ENCODE measurements around the gene USP27X. TPM values are rescaled to one million over a fixed set of nuclear protein-coding genes. Genes with fewer than 3 reads are reported as not detected.

USP27X gene
- 11.4 TPM for polyA plus RNA-seq (ENCODE audit: insufficient read length)
- long read RNA-seq, donor 1, transcript USP27X-201 (1 exons, 2,618 nt) = major isoform, 11 of 11 reads
- long read RNA-seq, donor 1, partial matches to known transcripts = 0 of 11 reads
- long read RNA-seq, donor 1, other reads (novel, unspliced or antisense) = 0 of 11 reads
- long read RNA-seq, donor 2, transcript USP27X-201 (1 exons, 2,618 nt) = major isoform, 12 of 12 reads
- long read RNA-seq, donor 2, partial matches to known transcripts = 0 of 12 reads
- long read RNA-seq, donor 2, other reads (novel, unspliced or antisense) = 0 of 12 reads
- long read RNA-seq, donor 3, transcript USP27X-201 (1 exons, 2,618 nt) = major isoform, 7 of 7 reads
- long read RNA-seq, donor 3, partial matches to known transcripts = 0 of 7 reads
- long read RNA-seq, donor 3, other reads (novel, unspliced or antisense) = 0 of 7 reads
- long read RNA-seq, donor 4, transcript USP27X-201 (1 exons, 2,618 nt) = major isoform, 5 of 5 reads
- long read RNA-seq, donor 4, partial matches to known transcripts = 0 of 5 reads
- long read RNA-seq, donor 4, other reads (novel, unspliced or antisense) = 0 of 5 reads
- long read RNA-seq, donor 5, transcript USP27X-201 (1 exons, 2,618 nt) = major isoform, 23 of 23 reads
- long read RNA-seq, donor 5, partial matches to known transcripts = 0 of 23 reads
- long read RNA-seq, donor 5, other reads (novel, unspliced or antisense) = 0 of 23 reads
- long read RNA-seq, donor 6, transcript USP27X-201 (1 exons, 2,618 nt) = major isoform, 15 of 15 reads
- long read RNA-seq, donor 6, partial matches to known transcripts = 0 of 15 reads
- long read RNA-seq, donor 6, other reads (novel, unspliced or antisense) = 0 of 15 reads
- long read RNA-seq, donor 7, transcript USP27X-201 (1 exons, 2,618 nt) = major isoform, 15 of 15 reads
- long read RNA-seq, donor 7, partial matches to known transcripts = 0 of 15 reads
- long read RNA-seq, donor 7, other reads (novel, unspliced or antisense) = 0 of 15 reads
- long read RNA-seq, donor 8, transcript USP27X-201 (1 exons, 2,618 nt) = major isoform, 6 of 6 reads
- long read RNA-seq, donor 8, partial matches to known transcripts = 0 of 6 reads
- long read RNA-seq, donor 8, other reads (novel, unspliced or antisense) = 0 of 6 reads

GRCh38 chrX:49878834-49879655 is at the start of gene USP27X:
USP27X (plus strand) TSS chrX:49879484; CDS start chrX:49880308, 824 bp downstream.
- peak; percentile 73 for DNase-seq

DNA sequence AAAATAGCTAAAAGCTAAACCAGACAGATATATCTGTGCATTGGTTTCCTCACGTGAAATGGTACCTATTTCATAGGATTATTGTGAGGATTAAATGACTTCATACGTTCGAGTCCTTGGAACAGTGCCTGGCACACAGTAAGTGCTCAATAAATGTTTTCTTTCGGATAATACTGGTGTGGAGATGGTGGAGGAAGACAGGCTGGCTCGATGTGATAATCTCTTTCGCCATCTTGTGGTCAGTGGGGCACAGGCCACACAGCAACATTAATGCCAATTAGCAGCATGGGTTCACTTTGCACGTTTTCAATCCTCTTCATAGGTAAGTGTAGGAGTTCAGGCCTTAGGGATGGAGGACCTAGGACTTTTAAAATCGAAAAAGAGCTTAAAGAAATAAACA is 40.9 kb upstream of the USP27X start:
- no peak for DNase-seq

- DNase-seq = peak; percentile 73
Measured at GRCh38 chrX:49840679-49841078, 38.6 kb upstream of the USP27X start.

DNA sequence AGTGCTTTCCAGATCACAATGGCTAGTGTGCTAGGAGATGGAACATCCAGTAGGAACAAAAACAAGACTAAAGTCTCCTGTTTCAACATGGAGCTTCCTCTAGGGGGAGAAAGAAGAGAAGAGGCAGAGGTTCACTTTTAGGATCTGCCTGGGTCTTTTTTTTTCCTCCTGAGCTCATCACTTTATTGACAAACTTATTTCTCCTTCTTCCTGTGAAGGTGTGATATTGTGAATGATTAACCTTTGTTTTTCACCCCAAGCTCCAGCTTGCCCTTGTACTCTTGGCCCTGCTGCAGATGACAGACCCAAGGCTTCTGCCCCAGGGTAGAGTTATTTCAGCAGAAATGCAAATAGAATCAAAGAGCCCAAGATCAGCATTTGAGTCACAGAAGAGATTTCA is 36.7 kb upstream of the USP27X start:
- DNase-seq = no peak

GRCh38 chrX:49844611-49845010 is 34.7 kb upstream of the USP27X start:
- DNase-seq = no peak

DNA sequence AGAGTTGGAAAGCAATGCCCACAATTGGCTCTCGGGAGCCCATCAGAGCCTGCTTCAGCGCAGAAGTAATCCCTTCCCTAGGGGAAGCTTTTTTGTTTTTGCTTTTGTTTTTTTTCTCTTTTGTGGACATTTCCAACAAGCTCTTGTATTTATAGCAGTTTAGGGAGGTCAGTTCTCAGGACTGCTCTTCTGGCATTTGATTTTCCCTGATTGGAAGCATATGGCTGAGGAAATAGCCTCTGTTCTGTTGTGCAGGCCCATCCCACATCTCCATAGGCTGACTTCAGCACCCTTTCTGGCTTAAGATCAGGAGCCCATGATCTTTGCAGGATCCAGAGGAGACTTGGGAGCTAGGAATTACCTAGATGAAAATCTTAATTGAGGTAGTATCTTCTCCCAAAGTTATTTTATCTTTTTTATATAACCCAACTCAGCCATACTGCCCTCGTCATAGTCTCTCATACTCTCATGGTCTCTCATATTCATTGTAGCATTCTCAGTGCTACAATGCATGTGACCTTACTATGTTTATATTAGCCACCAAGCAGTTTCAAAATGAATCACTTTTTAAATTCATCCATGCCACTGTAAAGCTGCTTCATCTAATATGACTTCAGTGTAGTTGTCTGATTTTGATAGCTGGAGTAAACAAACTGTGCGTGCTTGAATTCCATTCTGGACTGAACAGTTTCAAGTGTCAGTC is 33.4 kb upstream of the USP27X start:
- DNase-seq = no peak

DNA sequence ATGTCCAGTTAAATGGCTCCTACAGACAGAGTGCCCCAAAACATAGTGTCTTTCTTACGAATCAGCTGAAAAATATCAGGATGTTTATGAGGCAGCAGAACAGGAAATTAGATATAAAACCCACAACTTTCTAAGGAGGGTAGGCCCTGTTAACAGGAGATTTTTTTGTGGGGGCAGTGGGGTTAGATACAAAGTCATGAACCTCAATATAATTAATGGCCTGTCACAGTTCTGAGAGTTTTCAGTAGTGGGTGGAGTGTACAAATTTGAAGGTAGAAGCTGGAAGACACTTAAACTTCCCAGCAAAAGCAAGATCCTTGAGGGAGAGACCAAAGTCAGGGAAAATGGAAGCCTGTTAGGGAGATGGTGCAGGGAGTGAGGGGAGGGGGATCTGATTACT is 32.8 kb upstream of the USP27X start:
- DNase-seq = no peak

DNA sequence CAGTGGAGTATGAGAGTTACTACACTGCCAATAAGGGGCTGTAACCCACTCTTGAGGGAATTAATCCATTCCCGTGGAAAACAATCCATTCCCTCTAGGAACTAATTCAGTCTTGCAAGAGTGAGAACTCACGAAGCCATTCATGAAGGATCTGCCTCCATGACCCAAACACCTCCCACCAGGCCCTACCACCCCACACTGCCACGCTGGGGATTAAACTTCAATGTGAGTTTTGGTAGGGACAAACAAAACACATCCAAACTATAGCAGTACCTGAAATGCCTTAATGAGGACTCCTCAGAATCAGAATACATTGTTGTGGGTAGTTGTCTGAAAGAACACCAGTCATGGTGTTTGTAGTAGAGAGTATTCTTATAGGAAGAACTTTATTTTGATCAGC is 31.0 kb upstream of the USP27X start:
- DNase-seq = no peak

- no peak for DNase-seq
Measured at GRCh38 chrX:49850028-49850427, 29.3 kb upstream of the USP27X start.

DNA sequence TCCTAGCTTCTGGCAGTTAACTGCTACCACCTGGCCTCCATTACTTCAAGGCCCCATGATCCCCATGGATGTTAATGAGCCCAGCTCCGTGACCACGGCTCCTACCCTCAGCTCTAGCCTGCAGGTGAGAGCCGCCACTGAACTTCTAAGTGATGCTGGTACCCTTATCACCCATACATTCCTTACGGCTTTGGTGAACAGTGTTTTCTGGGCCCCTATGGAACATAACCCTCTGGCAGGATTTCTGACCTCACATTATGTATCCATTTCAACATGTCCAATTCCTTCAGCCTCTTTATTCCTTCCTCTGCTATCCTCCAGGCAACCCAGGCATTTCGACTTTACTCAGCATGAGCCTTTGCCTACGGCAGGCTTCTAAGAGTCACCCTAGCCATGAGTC is 25.6 kb upstream of the USP27X start:
- no peak for DNase-seq

DNA sequence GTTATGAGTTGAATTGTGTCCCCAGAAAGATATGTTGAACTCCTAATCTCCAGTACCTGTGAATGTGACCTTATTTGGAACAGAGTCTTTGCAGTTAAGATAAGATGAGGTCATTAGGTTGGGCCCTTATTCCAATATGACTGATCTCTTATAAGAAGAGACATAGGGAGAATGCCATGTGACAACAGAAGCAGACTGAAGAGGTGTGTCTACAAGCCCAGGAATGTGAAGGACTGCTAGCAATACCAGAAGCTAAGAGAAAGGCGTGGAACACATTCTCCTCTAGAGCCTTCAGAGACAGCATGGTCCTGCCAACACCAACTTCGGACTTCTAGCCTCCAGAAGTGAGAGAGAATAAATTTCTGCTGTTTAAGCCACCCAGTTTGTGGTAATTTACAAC is 22.5 kb upstream of the USP27X start:
- DNase-seq = no peak

GRCh38 chrX:49858341-49858740 is 20.9 kb upstream of the USP27X start:
- DNase-seq = no peak

DNA sequence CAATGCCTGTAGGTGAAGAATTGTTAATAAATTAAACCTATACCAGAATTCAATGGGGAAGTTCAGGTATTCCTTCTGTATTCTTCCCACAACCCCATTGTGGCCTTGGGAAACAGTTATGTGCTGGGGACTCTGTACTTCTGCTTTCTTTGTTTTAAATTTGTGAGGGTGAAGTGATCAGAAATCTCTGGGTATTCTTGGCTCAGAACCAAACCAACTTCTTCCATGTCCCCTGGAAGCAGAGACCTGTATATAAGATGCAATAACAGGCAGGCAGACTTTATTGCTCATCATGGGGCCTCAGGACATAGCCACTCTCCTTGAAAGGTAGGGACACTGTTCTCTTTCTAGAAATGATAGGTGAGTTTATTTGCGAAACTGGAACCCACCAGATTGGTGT is 19.8 kb upstream of the USP27X start:
- DNase-seq = no peak

GRCh38 chrX:49860867-49861535 is 18.3 kb upstream of the USP27X start:
- DNase-seq = no peak

DNA sequence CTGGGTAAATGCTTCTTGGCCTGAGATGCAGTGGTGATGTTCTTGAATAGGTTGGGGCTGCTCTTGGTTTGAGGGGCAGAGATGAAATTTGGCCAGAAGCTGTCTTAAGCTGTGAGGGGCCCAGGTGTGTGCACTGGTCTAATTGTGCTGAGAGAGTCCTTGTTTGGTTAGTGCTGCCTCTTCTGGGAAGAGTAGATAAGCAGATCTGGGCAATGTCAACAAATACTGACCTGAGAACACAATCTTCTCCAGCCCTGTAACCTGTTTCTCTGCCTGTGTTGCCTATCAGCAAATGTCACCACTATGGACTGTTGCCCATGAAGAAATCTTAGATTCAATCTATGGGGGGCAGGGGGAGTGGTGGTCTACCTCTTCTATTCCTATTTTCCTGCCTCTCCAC is 17.2 kb upstream of the USP27X start:
- DNase-seq = no peak

GRCh38 chrX:49868739-49869138 is 10.5 kb upstream of the USP27X start:
- DNase-seq = no peak

DNA sequence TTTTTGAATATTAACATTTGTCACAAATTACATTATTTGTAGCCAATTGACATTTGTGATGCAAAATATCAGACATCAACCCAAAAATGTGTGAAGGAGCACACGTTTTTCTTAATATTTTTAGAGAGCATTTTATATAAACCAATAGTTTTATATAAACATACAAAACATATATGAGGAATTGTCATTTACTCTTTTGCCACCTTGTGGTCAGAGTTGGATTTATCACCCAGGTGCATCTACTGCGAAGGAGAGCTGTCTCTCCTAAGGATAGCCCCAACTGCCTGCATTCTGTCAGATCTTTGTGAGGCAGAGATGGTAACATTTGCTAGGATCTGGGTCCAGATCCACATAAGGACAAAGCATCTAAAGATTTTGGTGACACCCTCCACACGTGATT is 2.5 kb upstream of the USP27X start:
- peak; percentile 49 for DNase-seq

DNA sequence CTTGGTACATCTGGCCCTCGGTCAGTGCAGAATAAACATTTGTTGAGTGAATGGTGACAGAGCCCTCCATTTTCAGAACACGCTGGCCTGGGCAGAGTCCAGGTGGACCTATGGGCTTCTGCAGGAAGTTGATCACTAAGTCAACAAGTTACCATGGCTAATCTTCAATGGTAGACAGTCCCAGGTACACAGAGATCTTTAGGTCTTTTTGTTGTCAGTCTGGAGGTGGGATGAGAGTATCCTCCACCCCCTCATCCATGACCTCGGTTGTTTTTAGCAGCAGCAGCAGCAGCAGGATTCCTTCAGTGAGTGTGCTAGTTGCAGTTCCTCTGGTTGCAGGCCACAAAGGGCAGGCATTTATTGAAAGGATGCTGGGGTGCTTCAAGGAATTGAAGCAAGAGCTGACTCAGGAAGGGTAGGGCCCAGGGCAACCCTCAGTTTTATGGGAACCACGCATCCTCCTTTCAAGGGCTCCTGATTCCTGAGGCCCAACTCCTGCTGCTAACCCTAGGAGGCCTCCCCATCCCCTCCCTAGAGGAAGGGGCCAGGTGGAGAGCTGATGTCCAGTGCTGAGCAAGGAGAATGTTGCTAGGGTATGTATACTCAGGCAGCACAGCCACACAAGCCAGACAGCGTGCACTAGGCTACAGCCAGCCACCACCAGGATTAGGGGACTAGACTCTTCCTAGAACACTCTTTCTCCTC is 1.7 kb upstream of the USP27X start:
- DNase-seq = no peak

GRCh38 chrX:49878128-49878833 is 1.0 kb upstream of the USP27X start:
- no peak for DNase-seq
